Esophagus muscularis mucosa (tissue), 4 donors: ENCODE results near the gene SERTAD1. TPM values are rescaled to one million over a fixed set of nuclear protein-coding genes. Genes with fewer than 3 reads are reported as not detected.

Experiments
- DNase-seq: peaks from one replicate; pipeline ENCODE4 v3.0.0-alpha.2; 2017; ENCODE audit errors: extremely low spot score
- H3K27ac ChIP-seq, 4 donors: fragments of 200-600 bp; sonication (generic); replicated peaks in 1 of 4; 1 replicate in 3 of 4; 2 replicates in 1 of 4; pipeline ENCODE4 v1.5.1; 2016 to 2019; ENCODE audit warnings: mild to moderate bottlenecking in 1 of 4
- H3K27me3 ChIP-seq, 4 donors: fragments of 200-600 bp; sonication (generic); one replicate each; pipeline versions ENCODE4 v1.5.1 to v1.6.0; 2016 to 2019
- H3K36me3 ChIP-seq, 4 donors: fragments of 200-600 bp; sonication (generic); one replicate each; pipeline ENCODE4 v1.5.1; 2016 to 2019
- H3K4me1 ChIP-seq, 4 donors: fragments of 200-600 bp; sonication (generic); one replicate each; pipeline ENCODE4 v1.5.1; 2016 to 2019
- H3K4me3 ChIP-seq, 4 donors: fragments of 200-600 bp; sonication (generic); 1 replicate in 2 of 4; 2 replicates in 2 of 4; pipeline ENCODE4 v1.5.1; 2016 to 2019; ENCODE audit warnings: mild to moderate bottlenecking in 4 of 4, moderate library complexity in 1 of 4
- H3K9me3 ChIP-seq, 4 donors: fragments of 200-600 bp; sonication (generic); 1 replicate in 3 of 4; 2 replicates in 1 of 4; pipeline ENCODE4 v1.5.1; 2016 to 2019
- EP300 ChIP-seq: sonication (generic); formaldehyde crosslinking; IDR thresholded peaks from one replicate; pipeline ENCODE4 v1.6.1; 2017; ENCODE audit warnings: antibody characterized with exemption
- POLR2A ChIP-seq: fragments of 450-650 bp; IDR thresholded peaks from one replicate; pipeline ENCODE4 v1.6.1; 2017; ENCODE audit warnings: antibody characterized with exemption, moderate library complexity, mild to moderate bottlenecking, low read depth
- POLR2AphosphoS5 ChIP-seq, 2 donors: sonication (generic); formaldehyde crosslinking; IDR thresholded peaks; one replicate each; pipeline ENCODE4 v1.6.1; 2017; ENCODE audit warnings: antibody characterized with exemption in 2 of 2
- WGBS: methylation state at CpG from one replicate; pipeline ENCODE4 v1.1.5; 2018; 5-methylcytosine and 5-hydroxymethylcytosine counted together
- intact Hi-C: fragments of 100-400 bp; cut with DNase I; formaldehyde crosslinking; loops from one replicate; pipeline ENCODE4 v1.15.1; 2023
- total RNA-seq, 4 donors: library from RNA; depleted of rRNA; stranded (reverse); fragments of >200 nt; gene quantifications; one replicate each; pipeline versions ENCODE4 v1.1.0 to v1.2.1, GENCODE V29; 2016
- TF ChIP-seq, protein P1 (sequence below), 3 experiments: fragments of 200-600 bp in 2 of 3; fragments of 450-650 bp in 1 of 3; sonication (generic) in 2 of 3; IDR thresholded peaks; one replicate each; pipeline ENCODE4 v1.5.1; 2017 to 2019; ENCODE audit warnings: antibody characterized with exemption in 3 of 3, mild to moderate bottlenecking in 2 of 3, moderate library complexity in 1 of 3

SERTAD1 gene
- total RNA-seq, 4 donors from 2014 or later = 13.7 to 73.1 (median 22.5) TPM

DNA sequence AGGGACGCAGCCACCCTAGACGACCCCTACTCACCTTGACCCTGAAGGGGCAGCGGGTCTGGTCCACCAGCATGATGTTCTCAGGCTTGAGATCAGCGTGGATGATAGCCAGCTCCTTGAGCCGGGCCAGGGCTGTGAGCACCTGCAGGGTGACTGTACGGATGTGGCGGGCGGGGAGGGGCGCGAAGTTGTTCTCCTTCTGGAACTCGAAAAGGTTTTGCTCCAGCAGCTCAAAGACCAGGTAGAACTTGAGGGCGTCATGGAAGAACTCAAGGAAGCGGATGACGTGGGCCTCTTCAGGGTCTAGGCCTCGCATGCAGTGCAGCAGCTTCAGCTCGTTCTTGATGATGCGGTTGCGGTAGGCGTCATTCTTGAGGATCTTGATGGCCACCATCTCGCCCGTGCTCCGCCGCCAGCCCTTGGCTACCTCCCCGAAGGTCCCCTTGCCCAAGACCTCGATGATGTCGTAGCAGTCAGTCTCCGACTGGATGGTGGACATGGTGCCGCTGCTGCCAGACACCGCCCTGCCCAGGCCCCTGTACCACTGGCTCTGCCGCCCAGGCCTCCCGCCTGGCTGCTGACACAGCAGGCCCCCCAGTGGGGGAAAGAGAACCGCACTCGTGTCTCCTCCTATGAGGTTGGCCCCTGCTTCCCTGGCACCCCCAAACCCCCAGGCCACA is 36.2 kb downstream of the SERTAD1 start:
- intact Hi-C loops = no loop called here
- TF ChIP-seq, protein P1, sequence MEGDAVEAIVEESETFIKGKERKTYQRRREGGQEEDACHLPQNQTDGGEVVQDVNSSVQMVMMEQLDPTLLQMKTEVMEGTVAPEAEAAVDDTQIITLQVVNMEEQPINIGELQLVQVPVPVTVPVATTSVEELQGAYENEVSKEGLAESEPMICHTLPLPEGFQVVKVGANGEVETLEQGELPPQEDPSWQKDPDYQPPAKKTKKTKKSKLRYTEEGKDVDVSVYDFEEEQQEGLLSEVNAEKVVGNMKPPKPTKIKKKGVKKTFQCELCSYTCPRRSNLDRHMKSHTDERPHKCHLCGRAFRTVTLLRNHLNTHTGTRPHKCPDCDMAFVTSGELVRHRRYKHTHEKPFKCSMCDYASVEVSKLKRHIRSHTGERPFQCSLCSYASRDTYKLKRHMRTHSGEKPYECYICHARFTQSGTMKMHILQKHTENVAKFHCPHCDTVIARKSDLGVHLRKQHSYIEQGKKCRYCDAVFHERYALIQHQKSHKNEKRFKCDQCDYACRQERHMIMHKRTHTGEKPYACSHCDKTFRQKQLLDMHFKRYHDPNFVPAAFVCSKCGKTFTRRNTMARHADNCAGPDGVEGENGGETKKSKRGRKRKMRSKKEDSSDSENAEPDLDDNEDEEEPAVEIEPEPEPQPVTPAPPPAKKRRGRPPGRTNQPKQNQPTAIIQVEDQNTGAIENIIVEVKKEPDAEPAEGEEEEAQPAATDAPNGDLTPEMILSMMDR (IDR thresholded peaks at IDR 0.05) = no peak
- TF ChIP-seq POLR2AphosphoS5 (IDR thresholded peaks at IDR 0.05) (no peak), EP300 (no peak), POLR2A (no peak)
- WGBS = 95% methylated on average over 21 of the region's 33 CpGs

DNA sequence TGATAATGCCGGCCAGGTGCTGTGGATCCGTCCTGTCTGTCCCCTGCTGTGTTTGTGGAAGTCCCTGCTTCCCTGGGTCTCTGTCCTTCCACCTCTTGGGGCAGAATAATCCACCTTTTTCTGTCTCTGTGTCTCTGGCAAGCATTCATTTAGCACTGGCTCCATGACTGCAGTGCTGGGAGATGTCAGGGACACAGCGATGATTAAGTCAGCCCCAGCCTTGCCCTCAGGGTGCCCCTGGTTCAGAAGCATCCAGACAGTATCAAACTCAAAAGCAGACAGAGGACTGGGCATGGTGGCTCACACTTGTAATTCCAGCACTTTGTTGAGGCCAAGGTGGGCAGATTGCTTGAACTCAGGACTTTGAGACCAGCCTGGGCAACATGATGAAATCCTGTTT is 37.3 kb downstream of the SERTAD1 start:
- Histone ChIP-seq H3K27me3 (no peaks in the 10 kb centered on the region), H3K4me1 (no peaks in the 10 kb centered on the region), H3K27ac (no peak overlapping the region), H3K36me3 (no peaks in the 10 kb centered on the region), H3K4me3 (no peak overlapping the region), H3K9me3 (no peaks in the 10 kb centered on the region)
- DNase-seq = no peak
- intact Hi-C loops = no loop called here
- 84% methylated on average over 3 of the region's 3 CpGs for WGBS
- TF ChIP-seq POLR2A = no peak
- TF ChIP-seq, protein P1 (IDR thresholded peaks at IDR 0.05) = no peak
- no peak for TF ChIP-seq EP300
- no peak for TF ChIP-seq POLR2AphosphoS5 (IDR thresholded peaks at IDR 0.05)

More for the DNA sequence above, 36.2 kb downstream of the SERTAD1 start:
- no peaks in the 10 kb centered on the region for H3K4me1 ChIP-seq
- H3K36me3 ChIP-seq = no peaks in the 10 kb centered on the region
- no peaks in the 10 kb centered on the region for H3K9me3 ChIP-seq
- no peaks in the 10 kb centered on the region for H3K27me3 ChIP-seq
- H3K27ac ChIP-seq = no peak overlapping the region
- no peak overlapping the region for H3K4me3 ChIP-seq
- no peak for DNase-seq

DNA sequence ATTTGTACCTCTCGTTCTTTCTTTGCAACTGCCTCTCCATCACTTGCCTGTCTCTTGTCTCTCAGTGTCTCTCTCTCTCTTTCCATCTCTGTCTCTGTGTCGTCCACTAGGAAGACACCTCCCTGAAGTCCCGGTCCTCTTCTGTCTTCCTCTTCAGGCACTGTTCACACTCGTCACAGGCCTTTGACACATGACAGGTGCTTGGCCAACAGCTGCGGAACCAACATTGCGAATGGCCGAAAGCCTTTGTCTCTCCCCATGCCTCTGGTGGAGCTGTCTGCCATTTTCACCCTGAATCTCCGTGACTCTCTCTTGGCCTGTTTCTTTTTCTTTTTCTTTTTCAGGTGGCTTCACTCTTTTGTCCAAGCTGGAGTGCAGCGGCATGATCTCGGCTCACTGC is 38.6 kb downstream of the SERTAD1 start:
- H3K9me3 ChIP-seq = no peaks in the 10 kb centered on the region
- no peaks in the 10 kb centered on the region for H3K27me3 ChIP-seq
- intact Hi-C loops = no loop called here
- H3K4me1 ChIP-seq = no peaks in the 10 kb centered on the region
- no peak overlapping the region for H3K4me3 ChIP-seq
- WGBS = 91% methylated on average over 10 of the region's 10 CpGs
- TF ChIP-seq, protein P1 (IDR thresholded peaks at IDR 0.05) = no peak
- TF ChIP-seq POLR2AphosphoS5 (IDR thresholded peaks at IDR 0.05) (no peak), POLR2A (no peak), EP300 (no peak)
- no peaks in the 10 kb centered on the region for H3K36me3 ChIP-seq
- no peak overlapping the region for H3K27ac ChIP-seq
- DNase-seq = no peak

DNA sequence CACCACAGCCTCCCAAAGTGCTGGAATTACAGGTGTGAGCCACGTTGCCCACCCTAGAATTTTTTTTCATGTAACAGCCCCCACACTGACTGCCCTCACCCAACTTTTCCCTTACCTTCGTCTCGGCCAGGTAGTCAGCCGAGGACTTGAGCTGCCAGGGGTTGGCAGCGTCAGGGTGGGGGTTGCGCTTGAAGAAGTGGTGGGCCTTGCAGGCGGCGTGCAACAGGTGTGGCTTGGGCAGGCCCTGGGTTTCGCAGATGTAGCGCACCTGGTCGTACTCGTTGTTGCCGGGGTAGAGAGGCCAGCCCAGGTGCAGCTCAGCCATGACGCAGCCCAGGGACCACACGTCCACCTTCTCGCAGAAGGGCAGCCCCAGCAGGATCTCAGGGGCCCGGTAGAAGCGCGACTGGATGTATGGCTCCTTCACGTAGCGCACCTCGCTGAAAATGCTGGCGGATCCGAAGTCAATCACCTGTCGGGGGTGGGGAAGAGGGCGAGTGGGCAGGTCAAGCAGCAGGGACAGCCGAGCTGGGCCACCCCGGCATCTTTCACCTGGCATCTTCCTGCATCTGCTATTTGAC is 42.0 kb downstream of the SERTAD1 start:
- no peaks in the 10 kb centered on the region for H3K4me1 ChIP-seq
- 87% methylated on average over 20 of the region's 28 CpGs for WGBS
- H3K27ac ChIP-seq = no peak overlapping the region
- H3K27me3 ChIP-seq = no peaks in the 10 kb centered on the region
- intact Hi-C loops = no loop called here
- H3K36me3 ChIP-seq = peaks cover 0 to 26% (median 19%) of the 10 kb centered on the region in 4 donors
- H3K4me3 ChIP-seq = no peak overlapping the region
- TF ChIP-seq POLR2AphosphoS5 (IDR thresholded peaks at IDR 0.05) (no peak), POLR2A (no peak), EP300 (no peak)
- TF ChIP-seq, protein P1 (IDR thresholded peaks at IDR 0.05) = no peak
- DNase-seq = no peak
- H3K9me3 ChIP-seq = no peaks in the 10 kb centered on the region
